Endodermal cell (in vitro differentiated cells): ENCODE measurements around the gene VPS33A. TPM values are rescaled to one million over a fixed set of nuclear protein-coding genes. Genes with fewer than 3 reads are reported as not detected.
A peak's percentile ranks its signal among the peaks of the same experiment; 100 is the strongest.

Experiments used
- DNase-seq: peaks from one replicate; pipeline ENCODE4 v3.0.0-alpha.2; 2017
- H3K27ac ChIP-seq: 2 replicates; pipeline ENCODE4 v1.5.1; 2013; ENCODE audit warnings: mild to moderate bottlenecking, low read depth, low read length, moderate library complexity
- H3K27me3 ChIP-seq: 2 replicates; pipeline ENCODE4 v1.6.1; 2013; ENCODE audit warnings: mild to moderate bottlenecking, low read length, moderate library complexity; ENCODE audit not compliant: insufficient read depth, control insufficient read depth, poor library complexity, severe bottlenecking
- H3K36me3 ChIP-seq: 2 replicates; pipeline ENCODE4 v1.7.0; 2013; ENCODE audit warnings: mild to moderate bottlenecking, low read length, moderate library complexity; ENCODE audit not compliant: control insufficient read depth, insufficient read depth
- H3K4me1 ChIP-seq: one replicate; pipeline ENCODE4 v1.7.0; 2013; ENCODE audit warnings: low read length; ENCODE audit not compliant: control insufficient read depth, insufficient read depth
- H3K4me3 ChIP-seq: 2 replicates; pipeline ENCODE4 v1.5.1; 2013; ENCODE audit warnings: mild to moderate bottlenecking, low read length, moderate library complexity
- H3K9ac ChIP-seq: 2 replicates; pipeline ENCODE4 v1.6.1; 2013; ENCODE audit warnings: mild to moderate bottlenecking, low read length, moderate library complexity; ENCODE audit not compliant: poor library complexity, severe bottlenecking; ENCODE audit errors: extremely low read depth
- H3K9me3 ChIP-seq: 2 replicates; pipeline ENCODE4 v1.6.1; 2013; ENCODE audit warnings: mild to moderate bottlenecking, low read length, moderate library complexity; ENCODE audit not compliant: control insufficient read depth
- H3K27ac Mint-ChIP-seq: 2 replicates; pipeline ENCODE4 v1.8.0; 2020; ENCODE audit warnings: mixed read lengths
- H3K27me3 Mint-ChIP-seq: 2 replicates; pipeline ENCODE4 v1.8.0; 2021; ENCODE audit warnings: mild to moderate bottlenecking, mixed read lengths; ENCODE audit not compliant: insufficient read depth
- H3K36me3 Mint-ChIP-seq: 2 replicates; pipeline ENCODE4 v1.8.0; 2020; ENCODE audit warnings: low read depth, mixed read lengths
- H3K4me1 Mint-ChIP-seq: 2 replicates; pipeline ENCODE4 v1.8.0; 2020; ENCODE audit warnings: mixed read lengths
- H3K4me3 Mint-ChIP-seq: 2 replicates; pipeline ENCODE4 v1.8.0; 2020; ENCODE audit warnings: mild to moderate bottlenecking, moderate library complexity, mixed read lengths
- H3K9me3 Mint-ChIP-seq: 2 replicates; pipeline ENCODE4 v1.8.0; 2020; ENCODE audit warnings: mild to moderate bottlenecking, mixed read lengths
- WGBS, 2 experiments: methylation state at CpG; one replicate each; pipeline versions ENCODE4 v1.1.5 to v1.1.7; 2013; ENCODE audit warnings: missing lambda C conversion rate in 2 of 2, mixed read lengths in 1 of 2; ENCODE audit not compliant: insufficient coverage in 1 of 2, insufficient read length in 1 of 2; 5-methylcytosine and 5-hydroxymethylcytosine counted together
- total RNA-seq, 2 donors: library from RNA; stranded (reverse); fragmentation: NEBNext Ultra II Directional in 1 of 2; extraction: Animal tissue kit (Norgen Biotek cat#: 25700) in 1 of 2; gene quantifications; 2 replicates in 1 of 2; 3 replicates in 1 of 2; pipeline ENCODE4 v1.2.1, GENCODE V29; 2021
- TF ChIP-seq, protein P1 (sequence below): fragments of 200-600 bp; sonication (generic); conservative IDR thresholded peaks from 2 replicates; pipeline ENCODE4 v1.5.0; 2021; ENCODE audit warnings: antibody characterized with exemption, mild to moderate bottlenecking

Gene VPS33A
- total RNA-seq, 2 donors from 2014 or later = 50.6 to 52.8 TPM

DNA sequence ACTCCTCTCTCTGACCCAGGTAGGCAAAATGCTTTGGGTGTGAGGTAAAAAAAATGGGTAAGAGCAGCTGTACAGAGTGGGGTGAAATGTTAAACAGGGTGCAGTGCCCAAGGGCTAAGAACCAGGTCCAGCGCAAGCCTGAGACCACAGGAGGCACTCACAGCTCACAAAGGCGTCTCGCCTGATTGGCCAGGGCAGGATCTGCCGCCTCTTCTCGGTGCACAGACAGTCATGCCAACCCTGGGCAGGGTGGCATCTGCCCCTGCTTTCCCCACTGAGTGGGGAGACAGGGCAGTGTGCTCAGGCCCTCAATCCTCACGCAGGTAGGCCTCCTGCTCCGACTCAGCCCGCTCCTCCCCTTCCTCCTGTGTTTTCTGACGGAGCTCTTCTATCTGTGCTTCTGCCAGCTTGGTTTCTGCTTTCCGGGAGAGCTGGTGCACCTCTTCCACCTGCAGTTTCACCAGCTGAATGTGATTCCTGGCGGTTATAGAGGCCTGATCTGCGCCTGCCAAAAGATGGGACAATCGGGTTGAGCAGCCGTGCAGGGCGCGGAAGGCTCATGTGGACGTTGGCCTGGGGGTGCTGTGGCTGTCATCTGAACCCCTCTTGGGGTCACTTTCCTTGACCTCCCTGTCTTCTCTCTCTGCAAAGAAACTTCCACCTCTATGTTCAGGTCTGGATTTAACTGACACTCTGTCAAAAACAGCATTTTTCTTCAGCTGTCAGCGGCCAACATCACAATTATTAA is 58.0 kb downstream of the VPS33A start:
- no peaks in the 10 kb centered on the region for H3K9me3 Mint-ChIP-seq
- no peak overlapping the region for H3K27ac ChIP-seq
- H3K4me3 ChIP-seq = no peak overlapping the region
- H3K36me3 Mint-ChIP-seq = peaks cover 43% of the 10 kb centered on the region
- H3K36me3 ChIP-seq = peaks cover 61% of the 10 kb centered on the region
- peaks cover 28% of the 10 kb centered on the region for H3K27me3 Mint-ChIP-seq
- no peak overlapping the region for H3K9ac ChIP-seq
- peaks cover 3% of the 10 kb centered on the region for H3K4me1 Mint-ChIP-seq
- no peaks in the 10 kb centered on the region for H3K4me1 ChIP-seq
- WGBS, 2 experiments = 95 to 97% methylated on average over 18 of the region's 18 CpGs
- H3K27me3 ChIP-seq = peaks cover 17% of the 10 kb centered on the region
- TF ChIP-seq, protein P1, sequence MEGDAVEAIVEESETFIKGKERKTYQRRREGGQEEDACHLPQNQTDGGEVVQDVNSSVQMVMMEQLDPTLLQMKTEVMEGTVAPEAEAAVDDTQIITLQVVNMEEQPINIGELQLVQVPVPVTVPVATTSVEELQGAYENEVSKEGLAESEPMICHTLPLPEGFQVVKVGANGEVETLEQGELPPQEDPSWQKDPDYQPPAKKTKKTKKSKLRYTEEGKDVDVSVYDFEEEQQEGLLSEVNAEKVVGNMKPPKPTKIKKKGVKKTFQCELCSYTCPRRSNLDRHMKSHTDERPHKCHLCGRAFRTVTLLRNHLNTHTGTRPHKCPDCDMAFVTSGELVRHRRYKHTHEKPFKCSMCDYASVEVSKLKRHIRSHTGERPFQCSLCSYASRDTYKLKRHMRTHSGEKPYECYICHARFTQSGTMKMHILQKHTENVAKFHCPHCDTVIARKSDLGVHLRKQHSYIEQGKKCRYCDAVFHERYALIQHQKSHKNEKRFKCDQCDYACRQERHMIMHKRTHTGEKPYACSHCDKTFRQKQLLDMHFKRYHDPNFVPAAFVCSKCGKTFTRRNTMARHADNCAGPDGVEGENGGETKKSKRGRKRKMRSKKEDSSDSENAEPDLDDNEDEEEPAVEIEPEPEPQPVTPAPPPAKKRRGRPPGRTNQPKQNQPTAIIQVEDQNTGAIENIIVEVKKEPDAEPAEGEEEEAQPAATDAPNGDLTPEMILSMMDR = no peak
- no peaks in the 10 kb centered on the region for H3K9me3 ChIP-seq
- no peak overlapping the region for H3K27ac Mint-ChIP-seq
- no peak for DNase-seq
- H3K4me3 Mint-ChIP-seq = no peak overlapping the region

DNA sequence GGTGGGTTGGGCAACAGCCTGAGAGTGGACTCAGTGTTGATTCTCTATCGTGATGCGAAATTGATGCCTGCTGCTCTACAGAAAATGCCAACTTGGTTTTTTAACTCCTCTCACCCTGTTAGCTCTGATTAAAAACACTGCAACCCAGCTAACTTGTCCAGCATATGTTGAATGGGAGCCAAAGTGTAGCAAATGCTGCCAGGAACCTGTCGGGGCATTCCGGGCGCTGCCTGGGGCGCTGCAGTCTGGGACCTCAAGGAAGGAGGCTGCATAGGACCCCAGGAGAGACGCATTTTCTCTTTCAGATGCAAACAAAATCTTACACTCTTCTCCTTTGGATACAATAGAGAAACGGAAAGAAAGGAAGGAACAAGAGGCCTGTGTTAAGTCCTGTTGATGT is 58.9 kb downstream of the VPS33A start:
- no peak overlapping the region for H3K4me3 ChIP-seq
- H3K36me3 Mint-ChIP-seq = peaks cover 40% of the 10 kb centered on the region
- H3K36me3 ChIP-seq = peaks cover 53% of the 10 kb centered on the region
- peaks cover 5% of the 10 kb centered on the region for H3K4me1 Mint-ChIP-seq
- no peaks in the 10 kb centered on the region for H3K9me3 Mint-ChIP-seq
- no peak overlapping the region for H3K9ac ChIP-seq
- H3K27me3 Mint-ChIP-seq = peaks cover 35% of the 10 kb centered on the region
- no peak overlapping the region for H3K4me3 Mint-ChIP-seq
- no peaks in the 10 kb centered on the region for H3K4me1 ChIP-seq
- no peak overlapping the region for H3K27ac ChIP-seq
- no peak for DNase-seq
- H3K9me3 ChIP-seq = no peaks in the 10 kb centered on the region
- no peak overlapping the region for H3K27ac Mint-ChIP-seq
- WGBS, 2 experiments = 96 to 97% methylated on average over 5 to 8 of the region's 8 CpGs
- TF ChIP-seq, protein P1 = no peak
- peaks cover 17% of the 10 kb centered on the region for H3K27me3 ChIP-seq

- TF ChIP-seq, protein P1 = no peak
- Histone ChIP-seq H3K36me3 (peaks cover 49% of the 10 kb centered on the region), H3K4me3 (no peak overlapping the region), H3K27ac (no peak overlapping the region), H3K27me3 (peaks cover 17% of the 10 kb centered on the region), H3K9me3 (no peaks in the 10 kb centered on the region), H3K4me1 (no peaks in the 10 kb centered on the region), H3K9ac (no peak overlapping the region)
- peaks cover 5% of the 10 kb centered on the region for H3K4me1 Mint-ChIP-seq
- H3K36me3 Mint-ChIP-seq = peaks cover 35% of the 10 kb centered on the region
- 81 to 97% methylated on average over 6 to 7 of the region's 8 CpGs for WGBS, 2 experiments
- peak; percentile 50 for DNase-seq
- H3K4me3 Mint-ChIP-seq = no peak overlapping the region
- H3K27me3 Mint-ChIP-seq = peaks cover 38% of the 10 kb centered on the region
- H3K9me3 Mint-ChIP-seq = no peaks in the 10 kb centered on the region
- H3K27ac Mint-ChIP-seq = no peak overlapping the region
Measured at GRCh38 chr12:122206976-122207375, 59.3 kb downstream of the VPS33A start.
